ENCODE results near the gene SMC1A.
"Not testable (repeated sequence)": the region's sequence is repeated elsewhere in the genome, so short reads cannot be mapped to it uniquely, and the experiment has no call there.

The SMC1A gene

GRCh38 chrX:53429755-53430154 is 7.3 kb upstream of the SMC1A start:
- Histone ChIP-seq H3K4me1 (ENCODE audit: control insufficient read depth in 1 of 2, insufficient read depth in 2 of 2, low read length in 2 of 2) (peaks cover 4 to 7% of the 10 kb centered on the region in 2 donors), H3K9ac (ENCODE audit: low read depth in 1 of 2, low read length in 2 of 2) (no peak overlapping the region), H3K4me3 (ENCODE audit: low read depth in 1 of 2, low read length in 2 of 2) (no peak overlapping the region), H3K27me3 (ENCODE audit: control insufficient read depth in 1 of 2, insufficient read depth in 2 of 2, low read length in 2 of 2) (no peaks in the 10 kb centered on the region), H3K27ac (ENCODE audit: low read depth, low read length) (no peak overlapping the region), H3K9me3 (ENCODE audit: control insufficient read depth in 1 of 2, low read length in 2 of 2) (no peaks in the 10 kb centered on the region), H3K36me3 (ENCODE audit: control insufficient read depth in 1 of 2, insufficient read depth in 2 of 2, low read length in 2 of 2) (peaks cover 13 to 21% of the 10 kb centered on the region in 2 donors)

- peak within 1 kb of the TSS; percentile 82 to 90 for H3K4me3 ChIP-seq (ENCODE audit: low read depth in 1 of 2, low read length in 2 of 2)
- no peaks in the 10 kb centered on the region for H3K9me3 ChIP-seq (ENCODE audit: control insufficient read depth in 1 of 2, low read length in 2 of 2)
- no peaks in the 10 kb centered on the region for H3K27me3 ChIP-seq (ENCODE audit: control insufficient read depth in 1 of 2, insufficient read depth in 2 of 2, low read length in 2 of 2)
- peak within 1 kb of the TSS; percentile 92 for H3K27ac ChIP-seq (ENCODE audit: low read depth, low read length)
- H3K36me3 ChIP-seq (ENCODE audit: control insufficient read depth in 1 of 2, insufficient read depth in 2 of 2, low read length in 2 of 2) = no peaks in the 10 kb centered on the region
- peaks cover 10 to 19% of the 10 kb centered on the region in 2 donors for H3K4me1 ChIP-seq (ENCODE audit: control insufficient read depth in 1 of 2, insufficient read depth in 2 of 2, low read length in 2 of 2)
- H3K9ac ChIP-seq (ENCODE audit: low read depth in 1 of 2, low read length in 2 of 2) = peak within 1 kb of the TSS; percentile 77 to 91
Observed at GRCh38 chrX:53422861-53423306, 430 bp upstream of the SMC1A start, which contains the start of gene RIBC1. RIBC1 (plus strand) TSS chrX:53422873; CDS start chrX:53426277, 3,404 bp downstream.

GRCh38 chrX:53421772-53422085 is 725 bp downstream of the SMC1A start:
- Histone ChIP-seq H3K4me1 (ENCODE audit: control insufficient read depth in 1 of 2, insufficient read depth in 2 of 2, low read length in 2 of 2) (peaks cover 10 to 19% of the 10 kb centered on the region in 2 donors), H3K36me3 (ENCODE audit: control insufficient read depth in 1 of 2, insufficient read depth in 2 of 2, low read length in 2 of 2) (no peaks in the 10 kb centered on the region), H3K27me3 (ENCODE audit: control insufficient read depth in 1 of 2, insufficient read depth in 2 of 2, low read length in 2 of 2) (no peaks in the 10 kb centered on the region), H3K9ac (ENCODE audit: low read depth in 1 of 2, low read length in 2 of 2) (peak overlapping the region; percentile 77 to 91), H3K4me3 (ENCODE audit: low read depth in 1 of 2, low read length in 2 of 2) (peak overlapping the region; percentile 82 to 90), H3K9me3 (ENCODE audit: control insufficient read depth in 1 of 2, low read length in 2 of 2) (no peaks in the 10 kb centered on the region), H3K27ac (ENCODE audit: low read depth, low read length) (peak overlapping the region; percentile 92)

- Histone ChIP-seq H3K4me3 (ENCODE audit: low read depth in 1 of 2, low read length in 2 of 2) (peak overlapping the region; percentile 82 to 90), H3K9me3 (ENCODE audit: control insufficient read depth in 1 of 2, low read length in 2 of 2) (no peaks in the 10 kb centered on the region), H3K36me3 (ENCODE audit: control insufficient read depth in 1 of 2, insufficient read depth in 2 of 2, low read length in 2 of 2) (no peaks in the 10 kb centered on the region), H3K4me1 (ENCODE audit: control insufficient read depth in 1 of 2, insufficient read depth in 2 of 2, low read length in 2 of 2) (peaks cover 10 to 19% of the 10 kb centered on the region in 2 donors), H3K27me3 (ENCODE audit: control insufficient read depth in 1 of 2, insufficient read depth in 2 of 2, low read length in 2 of 2) (no peaks in the 10 kb centered on the region), H3K9ac (ENCODE audit: low read depth in 1 of 2, low read length in 2 of 2) (peak overlapping the region; percentile 77 to 91), H3K27ac (ENCODE audit: low read depth, low read length) (no peak overlapping the region)
Observed at GRCh38 chrX:53421125-53421524, 1.3 kb downstream of the SMC1A start.

- H3K27ac ChIP-seq (ENCODE audit: low read depth, low read length); H3K27me3 ChIP-seq (ENCODE audit: control insufficient read depth in 1 of 2, insufficient read depth in 2 of 2, low read length in 2 of 2); H3K9ac ChIP-seq (ENCODE audit: low read depth in 1 of 2, low read length in 2 of 2); H3K4me3 ChIP-seq (ENCODE audit: low read depth in 1 of 2, low read length in 2 of 2); H3K9me3 ChIP-seq (ENCODE audit: control insufficient read depth in 1 of 2, low read length in 2 of 2); H3K36me3 ChIP-seq (ENCODE audit: control insufficient read depth in 1 of 2, insufficient read depth in 2 of 2, low read length in 2 of 2): not testable (repeated sequence)
- H3K4me1 ChIP-seq (ENCODE audit: control insufficient read depth in 1 of 2, insufficient read depth in 2 of 2, low read length in 2 of 2) = peaks cover 10 to 19% of the 10 kb centered on the region in 2 donors
Observed at GRCh38 chrX:53420351-53420750, 2.1 kb downstream of the SMC1A start.

GRCh38 chrX:53412446-53412845 is 10.0 kb downstream of the SMC1A start:
- no peak overlapping the region for H3K27ac ChIP-seq (ENCODE audit: low read depth, low read length)
- no peaks in the 10 kb centered on the region for H3K27me3 ChIP-seq (ENCODE audit: control insufficient read depth in 1 of 2, insufficient read depth in 2 of 2, low read length in 2 of 2)
- H3K4me1 ChIP-seq (ENCODE audit: control insufficient read depth in 1 of 2, insufficient read depth in 2 of 2, low read length in 2 of 2) = no peaks in the 10 kb centered on the region
- peaks cover 19 to 52% of the 10 kb centered on the region in 2 donors for H3K36me3 ChIP-seq (ENCODE audit: control insufficient read depth in 1 of 2, insufficient read depth in 2 of 2, low read length in 2 of 2)
- H3K9ac ChIP-seq (ENCODE audit: low read depth in 1 of 2, low read length in 2 of 2) = no peak overlapping the region
- no peaks in the 10 kb centered on the region for H3K9me3 ChIP-seq (ENCODE audit: control insufficient read depth in 1 of 2, low read length in 2 of 2)
- no peak overlapping the region for H3K4me3 ChIP-seq (ENCODE audit: low read depth in 1 of 2, low read length in 2 of 2)

GRCh38 chrX:53403535-53403934 is 18.9 kb downstream of the SMC1A start:
- Histone ChIP-seq H3K9ac (ENCODE audit: low read depth in 1 of 2, low read length in 2 of 2) (no peak overlapping the region), H3K27ac (ENCODE audit: low read depth, low read length) (no peak overlapping the region), H3K4me3 (ENCODE audit: low read depth in 1 of 2, low read length in 2 of 2) (no peak overlapping the region), H3K9me3 (ENCODE audit: control insufficient read depth in 1 of 2, low read length in 2 of 2) (no peaks in the 10 kb centered on the region), H3K27me3 (ENCODE audit: control insufficient read depth in 1 of 2, insufficient read depth in 2 of 2, low read length in 2 of 2) (no peaks in the 10 kb centered on the region), H3K4me1 (ENCODE audit: control insufficient read depth in 1 of 2, insufficient read depth in 2 of 2, low read length in 2 of 2) (no peaks in the 10 kb centered on the region), H3K36me3 (ENCODE audit: control insufficient read depth in 1 of 2, insufficient read depth in 2 of 2, low read length in 2 of 2) (peaks cover 23 to 76% of the 10 kb centered on the region in 2 donors)

GRCh38 chrX:53398216-53398615 is 24.2 kb downstream of the SMC1A start:
- Histone ChIP-seq H3K9ac (ENCODE audit: low read depth in 1 of 2, low read length in 2 of 2) (no peak overlapping the region), H3K36me3 (ENCODE audit: control insufficient read depth in 1 of 2, insufficient read depth in 2 of 2, low read length in 2 of 2) (peaks cover 16 to 51% of the 10 kb centered on the region in 2 donors), H3K4me3 (ENCODE audit: low read depth in 1 of 2, low read length in 2 of 2) (no peak overlapping the region), H3K27me3 (ENCODE audit: control insufficient read depth in 1 of 2, insufficient read depth in 2 of 2, low read length in 2 of 2) (no peaks in the 10 kb centered on the region), H3K9me3 (ENCODE audit: control insufficient read depth in 1 of 2, low read length in 2 of 2) (no peaks in the 10 kb centered on the region), H3K27ac (ENCODE audit: low read depth, low read length) (no peak overlapping the region), H3K4me1 (ENCODE audit: control insufficient read depth in 1 of 2, insufficient read depth in 2 of 2, low read length in 2 of 2) (no peaks in the 10 kb centered on the region)

GRCh38 chrX:53395605-53396298 is 26.7 kb downstream of the SMC1A start:
- Histone ChIP-seq H3K4me1 (ENCODE audit: control insufficient read depth in 1 of 2, insufficient read depth in 2 of 2, low read length in 2 of 2) (no peaks in the 10 kb centered on the region), H3K27me3 (ENCODE audit: control insufficient read depth in 1 of 2, insufficient read depth in 2 of 2, low read length in 2 of 2) (no peaks in the 10 kb centered on the region), H3K9ac (ENCODE audit: low read depth in 1 of 2, low read length in 2 of 2) (no peak overlapping the region), H3K36me3 (ENCODE audit: control insufficient read depth in 1 of 2, insufficient read depth in 2 of 2, low read length in 2 of 2) (peaks cover 11 to 34% of the 10 kb centered on the region in 2 donors), H3K4me3 (ENCODE audit: low read depth in 1 of 2, low read length in 2 of 2) (no peak overlapping the region), H3K9me3 (ENCODE audit: control insufficient read depth in 1 of 2, low read length in 2 of 2) (no peaks in the 10 kb centered on the region), H3K27ac (ENCODE audit: low read depth, low read length) (no peak overlapping the region)

GRCh38 chrX:53383376-53384076 is 38.9 kb downstream of the SMC1A start:
- Histone ChIP-seq H3K36me3 (ENCODE audit: control insufficient read depth in 1 of 2, insufficient read depth in 2 of 2, low read length in 2 of 2) (peaks cover 23 to 56% of the 10 kb centered on the region in 2 donors), H3K27me3 (ENCODE audit: control insufficient read depth in 1 of 2, insufficient read depth in 2 of 2, low read length in 2 of 2) (no peaks in the 10 kb centered on the region), H3K4me3 (ENCODE audit: low read depth in 1 of 2, low read length in 2 of 2) (no peak overlapping the region), H3K9me3 (ENCODE audit: control insufficient read depth in 1 of 2, low read length in 2 of 2) (no peaks in the 10 kb centered on the region), H3K27ac (ENCODE audit: low read depth, low read length) (no peak overlapping the region), H3K9ac (ENCODE audit: low read depth in 1 of 2, low read length in 2 of 2) (no peak overlapping the region), H3K4me1 (ENCODE audit: control insufficient read depth in 1 of 2, insufficient read depth in 2 of 2, low read length in 2 of 2) (no peaks in the 10 kb centered on the region)
